GM21825 (cell line): Measurements from ENCODE around the gene FASTKD1.

Experiments
- ATAC-seq: cut with Tn5 transposase; IDR thresholded peaks from one replicate; pipeline ENCODE4 v1.9.1; 2021; ENCODE audit warnings: mild to moderate bottlenecking, moderate library complexity; ENCODE audit not compliant: unreplicated experiment

FASTKD1 gene

GRCh38 chr2:169510496-169510895 is 63.2 kb downstream of the FASTKD1 start:
- no peak for ATAC-seq

- no peak for ATAC-seq
Measured at GRCh38 chr2:169509955-169510354, 63.7 kb downstream of the FASTKD1 start.

GRCh38 chr2:169509298-169509885 is 64.3 kb downstream of the FASTKD1 start, which contains the start of gene KLHL41:
Gene KLHL41 (plus strand): TSS chr2:169509702. CDS start chr2:169509779, 77 bp downstream.
- ATAC-seq, result no peak

GRCh38 chr2:169507698-169508097 is 66.0 kb downstream of the FASTKD1 start:
- ATAC-seq, result no peak

GRCh38 chr2:169504651-169505050 is 69.0 kb downstream of the FASTKD1 start:
- ATAC-seq, result no peak

- no peak for ATAC-seq
Measured at GRCh38 chr2:169495310-169495928, 78.2 kb downstream of the FASTKD1 start.

GRCh38 chr2:169493360-169493759 is 80.3 kb downstream of the FASTKD1 start:
- no peak for ATAC-seq

GRCh38 chr2:169491378-169491777 is 82.3 kb downstream of the FASTKD1 start:
- ATAC-seq, result no peak

GRCh38 chr2:169490834-169491233 is 82.8 kb downstream of the FASTKD1 start:
- ATAC-seq, result no peak

GRCh38 chr2:169486487-169486886 is 87.2 kb downstream of the FASTKD1 start:
- ATAC-seq, result no peak

- no peak for ATAC-seq
Measured at GRCh38 chr2:169485650-169486138, 88.0 kb downstream of the FASTKD1 start.

GRCh38 chr2:169480079-169480465 is 93.6 kb downstream of the FASTKD1 start:
- no peak for ATAC-seq
